Esophagus muscularis mucosa (tissue), 4 donors: ENCODE results near the gene HOGA1.

Source experiments
- EP300 ChIP-seq: sonication (generic); formaldehyde crosslinking; IDR thresholded peaks from one replicate; pipeline ENCODE4 v1.6.1; 2017; ENCODE audit warnings: antibody characterized with exemption
- POLR2A ChIP-seq: fragments of 450-650 bp; IDR thresholded peaks from one replicate; pipeline ENCODE4 v1.6.1; 2017; ENCODE audit warnings: antibody characterized with exemption, moderate library complexity, mild to moderate bottlenecking, low read depth
- POLR2AphosphoS5 ChIP-seq, 2 donors: sonication (generic); formaldehyde crosslinking; IDR thresholded peaks; one replicate each; pipeline ENCODE4 v1.6.1; 2017; ENCODE audit warnings: antibody characterized with exemption in 2 of 2
- TF ChIP-seq, protein P1 (sequence below), 3 experiments: fragments of 200-600 bp in 2 of 3; fragments of 450-650 bp in 1 of 3; sonication (generic) in 2 of 3; IDR thresholded peaks; one replicate each; pipeline ENCODE4 v1.5.1; 2017 to 2019; ENCODE audit warnings: antibody characterized with exemption in 3 of 3, mild to moderate bottlenecking in 2 of 3, moderate library complexity in 1 of 3

DNA sequence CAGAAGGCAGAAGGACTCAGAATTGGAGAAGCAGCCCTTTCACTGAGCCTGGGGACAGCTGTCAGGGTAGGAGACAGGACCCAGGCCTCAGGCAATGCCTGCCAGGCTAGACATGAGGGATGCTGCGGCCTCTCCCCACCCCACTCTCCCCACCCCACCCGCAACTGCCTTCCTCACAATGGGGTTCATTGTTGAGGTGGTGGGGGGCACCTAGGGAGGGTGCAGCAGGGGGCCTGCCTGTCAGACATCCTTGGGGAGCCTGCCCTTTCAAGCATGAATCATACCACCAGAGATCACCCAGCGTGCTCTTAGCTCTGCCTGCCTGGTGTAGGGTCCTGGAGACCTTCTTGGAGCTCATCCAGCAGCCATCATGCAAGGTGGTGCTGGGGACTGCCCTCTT is 5.3 kb downstream of the HOGA1 start, which contains the start of gene C10orf62:
- TF ChIP-seq POLR2AphosphoS5 (IDR thresholded peaks at IDR 0.05) (no peak), EP300 (no peak), POLR2A (no peak)
- TF ChIP-seq, protein P1, sequence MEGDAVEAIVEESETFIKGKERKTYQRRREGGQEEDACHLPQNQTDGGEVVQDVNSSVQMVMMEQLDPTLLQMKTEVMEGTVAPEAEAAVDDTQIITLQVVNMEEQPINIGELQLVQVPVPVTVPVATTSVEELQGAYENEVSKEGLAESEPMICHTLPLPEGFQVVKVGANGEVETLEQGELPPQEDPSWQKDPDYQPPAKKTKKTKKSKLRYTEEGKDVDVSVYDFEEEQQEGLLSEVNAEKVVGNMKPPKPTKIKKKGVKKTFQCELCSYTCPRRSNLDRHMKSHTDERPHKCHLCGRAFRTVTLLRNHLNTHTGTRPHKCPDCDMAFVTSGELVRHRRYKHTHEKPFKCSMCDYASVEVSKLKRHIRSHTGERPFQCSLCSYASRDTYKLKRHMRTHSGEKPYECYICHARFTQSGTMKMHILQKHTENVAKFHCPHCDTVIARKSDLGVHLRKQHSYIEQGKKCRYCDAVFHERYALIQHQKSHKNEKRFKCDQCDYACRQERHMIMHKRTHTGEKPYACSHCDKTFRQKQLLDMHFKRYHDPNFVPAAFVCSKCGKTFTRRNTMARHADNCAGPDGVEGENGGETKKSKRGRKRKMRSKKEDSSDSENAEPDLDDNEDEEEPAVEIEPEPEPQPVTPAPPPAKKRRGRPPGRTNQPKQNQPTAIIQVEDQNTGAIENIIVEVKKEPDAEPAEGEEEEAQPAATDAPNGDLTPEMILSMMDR (IDR thresholded peaks at IDR 0.05): no peak
